ENCODE data around the gene LAMTOR1.

GRCh38 chr11:72081184-72081644, 21.9 kb downstream of the LAMTOR1 start:
- TF ChIP-seq CTCF (IDR thresholded peaks at IDR 0.05) (no peak), EP300 (IDR thresholded peaks at IDR 0.05) (no peak)
